GM12878 (cell line): ENCODE results near the gene DLX3.

Experiments used
- BACH1 ChIP-seq: fragments of 450-650 bp; IDR thresholded peaks from 2 replicates; pipeline ENCODE4 v1.6.1; 2017; ENCODE audit warnings: mild to moderate bottlenecking, borderline replicate concordance
- BCL11A ChIP-seq: IDR thresholded peaks from 2 replicates; pipeline ENCODE4 v1.6.1; 2011; ENCODE audit warnings: low read depth, low read length
- BHLHE40 ChIP-seq, 2 experiments: fragments of 450-650 bp in 1 of 2; IDR thresholded peaks; 2 replicates each; pipeline ENCODE4 v1.6.1; 2011 to 2017; ENCODE audit warnings: low read depth in 2 of 2, borderline replicate concordance in 1 of 2, improper control_type of control experiment in 1 of 2, low read length in 1 of 2, mild to moderate bottlenecking in 1 of 2
- BRCA1 ChIP-seq: IDR thresholded peaks from 2 replicates; pipeline ENCODE4 v1.6.1; 2011; ENCODE audit warnings: low read depth, low read length, improper control_type of control experiment
- CEBPB ChIP-seq, 2 experiments: fragments of 150-350 bp in 1 of 2; IDR thresholded peaks; 2 replicates each; pipeline ENCODE4 v1.6.1; 2012 to 2014; ENCODE audit warnings: low read depth in 2 of 2, low read length in 2 of 2, borderline replicate concordance in 1 of 2, inconsistent platforms in 1 of 2
- CTCF ChIP-seq, 3 experiments: IDR thresholded peaks in 2 of 3; conservative IDR thresholded peaks in 1 of 3; 2 replicates each; pipeline ENCODE4 v1.5.1; 2011; ENCODE audit warnings: low read depth in 3 of 3, low read length in 3 of 3, mild to moderate bottlenecking in 3 of 3, control low read depth in 2 of 3, moderate library complexity in 2 of 3, inconsistent platforms in 1 of 3, mixed read lengths in 1 of 3; ENCODE audit not compliant: control insufficient read depth in 2 of 3, insufficient read depth in 1 of 3; ENCODE audit errors: extremely low read depth in 1 of 3
- EGR1 ChIP-seq, 2 experiments: IDR thresholded peaks; 1 replicate in 1 of 2; 2 replicates in 1 of 2; pipeline ENCODE4 v1.6.1; 2011 to 2012; ENCODE audit warnings: low read depth in 2 of 2, low read length in 2 of 2, borderline replicate concordance in 1 of 2, mild to moderate bottlenecking in 1 of 2, moderate library complexity in 1 of 2
- ELK1 ChIP-seq: IDR thresholded peaks from 2 replicates; pipeline ENCODE4 v1.6.1; 2012; ENCODE audit warnings: low read depth, low read length, improper control_type of control experiment
- HDAC6 ChIP-seq: fragments of 200-600 bp; sonication (generic); IDR thresholded peaks from one replicate; pipeline ENCODE4 v1.8.0; 2017; ENCODE audit warnings: antibody characterized with exemption; ENCODE audit not compliant: unreplicated experiment
- IRF3 ChIP-seq: fragments of 450-650 bp; IDR thresholded peaks from 2 replicates; pipeline ENCODE4 v1.6.1; 2014; ENCODE audit warnings: mild to moderate bottlenecking
- ZBTB4 ChIP-seq: fragments of 450-650 bp; formaldehyde crosslinking; IDR thresholded peaks from 2 replicates; pipeline ENCODE4 v1.4.0; 2022; ENCODE audit warnings: mild to moderate bottlenecking, moderate library complexity
- TF ChIP-seq, protein P1 (sequence below): fragments of 450-650 bp; IDR thresholded peaks from 2 replicates; pipeline ENCODE4 v1.6.1; 2017; ENCODE audit warnings: mild to moderate bottlenecking

- TF ChIP-seq BHLHE40 (IDR thresholded peaks at IDR 0.05; ENCODE audit: borderline replicate concordance in 1 of 2, low read depth in 2 of 2, low read length in 1 of 2): no peak
- no peak for TF ChIP-seq CTCF (IDR thresholded peaks at IDR 0.05 in 2 of 3, conservative IDR thresholded peaks at IDR 0.05 in 1 of 3; ENCODE audit: control insufficient read depth in 2 of 3, extremely low read depth in 1 of 3, insufficient read depth in 1 of 3, low read depth in 3 of 3, low read length in 3 of 3)
- TF ChIP-seq BACH1: no peak
- no peak for TF ChIP-seq EGR1 (IDR thresholded peaks at IDR 0.05; ENCODE audit: borderline replicate concordance in 1 of 2, low read depth in 2 of 2, low read length in 2 of 2)
- TF ChIP-seq BRCA1: no peak
- TF ChIP-seq HDAC6: no peak
- no peak for TF ChIP-seq IRF3
- TF ChIP-seq ZBTB4: no peak
- TF ChIP-seq CEBPB (IDR thresholded peaks at IDR 0.05; ENCODE audit: borderline replicate concordance in 1 of 2, low read depth in 2 of 2, low read length in 2 of 2): no peak
- TF ChIP-seq BCL11A: no peak
- TF ChIP-seq, protein P1, sequence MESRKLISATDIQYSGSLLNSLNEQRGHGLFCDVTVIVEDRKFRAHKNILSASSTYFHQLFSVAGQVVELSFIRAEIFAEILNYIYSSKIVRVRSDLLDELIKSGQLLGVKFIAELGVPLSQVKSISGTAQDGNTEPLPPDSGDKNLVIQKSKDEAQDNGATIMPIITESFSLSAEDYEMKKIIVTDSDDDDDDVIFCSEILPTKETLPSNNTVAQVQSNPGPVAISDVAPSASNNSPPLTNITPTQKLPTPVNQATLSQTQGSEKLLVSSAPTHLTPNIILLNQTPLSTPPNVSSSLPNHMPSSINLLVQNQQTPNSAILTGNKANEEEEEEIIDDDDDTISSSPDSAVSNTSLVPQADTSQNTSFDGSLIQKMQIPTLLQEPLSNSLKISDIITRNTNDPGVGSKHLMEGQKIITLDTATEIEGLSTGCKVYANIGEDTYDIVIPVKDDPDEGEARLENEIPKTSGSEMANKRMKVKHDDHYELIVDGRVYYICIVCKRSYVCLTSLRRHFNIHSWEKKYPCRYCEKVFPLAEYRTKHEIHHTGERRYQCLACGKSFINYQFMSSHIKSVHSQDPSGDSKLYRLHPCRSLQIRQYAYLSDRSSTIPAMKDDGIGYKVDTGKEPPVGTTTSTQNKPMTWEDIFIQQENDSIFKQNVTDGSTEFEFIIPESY: no peak
- TF ChIP-seq ELK1: no peak
Observed at GRCh38 chr17:49976163-49976827, 18.7 kb downstream of the DLX3 start.
